Colonic mucosa (tissue), 4 donors: ENCODE measurements around the gene ZNF138. TPM values are rescaled to one million over a fixed set of nuclear protein-coding genes. Genes with fewer than 3 reads are reported as not detected.

Experiments used
- DNase-seq: peaks from one replicate; pipeline ENCODE4 v3.0.0-alpha.2; 2020
- H3K27ac ChIP-seq: fragments of 200-600 bp; one replicate; pipeline ENCODE4 v1.8.0; 2021
- H3K27me3 ChIP-seq: fragments of 200-600 bp; one replicate; pipeline ENCODE4 v1.8.0; 2021
- H3K36me3 ChIP-seq: fragments of 200-600 bp; one replicate; pipeline ENCODE4 v1.8.0; 2021
- H3K4me1 ChIP-seq: fragments of 200-600 bp; one replicate; pipeline ENCODE4 v1.8.0; 2021; ENCODE audit warnings: mild to moderate bottlenecking
- H3K4me3 ChIP-seq: fragments of 200-600 bp; one replicate; pipeline ENCODE4 v1.8.0; 2021
- H3K9ac ChIP-seq, 2 donors: one replicate each; pipeline ENCODE4 v1.7.0; 2013; ENCODE audit warnings: control low read depth in 2 of 2, low read depth in 2 of 2, low read length in 2 of 2
- H3K9me3 ChIP-seq: fragments of 200-600 bp; one replicate; pipeline ENCODE4 v1.8.0; 2021
- CTCF ChIP-seq: fragments of 200-600 bp; IDR thresholded peaks from one replicate; pipeline ENCODE4 v1.8.0; 2022; ENCODE audit warnings: antibody characterized with exemption, mild to moderate bottlenecking
- intact Hi-C: fragments of 100-400 bp; cut with DNase I; formaldehyde crosslinking; loops from one replicate; pipeline ENCODE4 v1.14.1; 2022
- total RNA-seq, 2 donors: library from RNA; stranded (reverse); fragmentation: NEBNext Ultra II Directional in 1 of 2; extraction: Animal tissue kit (Norgen Biotek cat#: 25700) in 1 of 2; gene quantifications; one replicate each; pipeline ENCODE4 v1.2.1, GENCODE V29; 2021
- donor health status: healthy.
- donor health status: DM: no; HTN: no; CAD: no.
- donor health status: DM: no; HTN: no; CAD: no.

ZNF138 gene
- total RNA-seq, 2 donors from 2014 or later = 6.1 to 8.8 TPM

GRCh38 chr7:64863969-64864368 is 69.7 kb downstream of the ZNF138 start:
- Histone ChIP-seq H3K9me3 (no peaks in the 10 kb centered on the region), H3K4me1 (no peaks in the 10 kb centered on the region), H3K9ac (no peak overlapping the region), H3K36me3 (no peaks in the 10 kb centered on the region), H3K4me3 (no peak overlapping the region), H3K27me3 (no peaks in the 10 kb centered on the region), H3K27ac (no peak overlapping the region)
- no peak for TF ChIP-seq CTCF
- no peak for DNase-seq
- intact Hi-C loops = no loop called here

GRCh38 chr7:64867863-64868440 is 73.7 kb downstream of the ZNF138 start:
- Histone ChIP-seq H3K27me3 (no peaks in the 10 kb centered on the region), H3K27ac (no peak overlapping the region), H3K4me3 (no peak overlapping the region), H3K36me3 (no peaks in the 10 kb centered on the region), H3K9me3 (no peaks in the 10 kb centered on the region), H3K4me1 (no peaks in the 10 kb centered on the region), H3K9ac (no peak overlapping the region)
- DNase-seq = no peak
- intact Hi-C loops = no loop called here
- TF ChIP-seq CTCF = no peak

- intact Hi-C loops = no loop called here
- H3K9me3 ChIP-seq = no peaks in the 10 kb centered on the region
Measured at GRCh38 chr7:64868499-64868898, 74.3 kb downstream of the ZNF138 start.

GRCh38 chr7:64869121-64869725 is 75.0 kb downstream of the ZNF138 start:
- TF ChIP-seq CTCF = no peak
- intact Hi-C loops = no loop called here
- no peaks in the 10 kb centered on the region for H3K9me3 ChIP-seq
- no peak overlapping the region for H3K4me3 ChIP-seq
- H3K9ac ChIP-seq = no peak overlapping the region
- no peaks in the 10 kb centered on the region for H3K27me3 ChIP-seq
- DNase-seq = peak; percentile 1
- no peaks in the 10 kb centered on the region for H3K4me1 ChIP-seq
- no peak overlapping the region for H3K27ac ChIP-seq
- H3K36me3 ChIP-seq = no peaks in the 10 kb centered on the region

More at GRCh38 chr7:64868499-64868898, 74.3 kb downstream of the ZNF138 start:
- Histone ChIP-seq H3K27me3 (no peaks in the 10 kb centered on the region), H3K4me3 (no peak overlapping the region), H3K4me1 (no peaks in the 10 kb centered on the region), H3K27ac (no peak overlapping the region), H3K36me3 (no peaks in the 10 kb centered on the region), H3K9ac (no peak overlapping the region)
- no peak for TF ChIP-seq CTCF
- no peak for DNase-seq

GRCh38 chr7:64869912-64870562 is 75.8 kb downstream of the ZNF138 start:
- no peaks in the 10 kb centered on the region for H3K36me3 ChIP-seq
- no peaks in the 10 kb centered on the region for H3K9me3 ChIP-seq
- no peak for TF ChIP-seq CTCF
- no peaks in the 10 kb centered on the region for H3K4me1 ChIP-seq
- intact Hi-C loops = no loop called here
- H3K27me3 ChIP-seq = no peaks in the 10 kb centered on the region
- no peak overlapping the region for H3K27ac ChIP-seq
- peak; percentile 6 for DNase-seq
- no peak overlapping the region for H3K9ac ChIP-seq
- no peak overlapping the region for H3K4me3 ChIP-seq
